ENCODE results near the gene WDR64. TPM values are rescaled to one million over a fixed set of nuclear protein-coding genes. Genes with fewer than 3 reads are reported as not detected.

WDR64 gene
- polyA plus RNA-seq, 1 donor from 2014 or later = 0.21 TPM

- Histone ChIP-seq H3K27me3 (ENCODE audit: insufficient read depth, low read depth, low read length) (no peaks in the 10 kb centered on the region), H3K79me2 (replicated peaks; ENCODE audit: insufficient read depth, low read length) (no peaks in the 10 kb centered on the region), H3K27ac (ENCODE audit: low read length) (peak overlapping the region; percentile 34), H3K9me3 (ENCODE audit: low read length) (no peaks in the 10 kb centered on the region), H3K36me3 (ENCODE audit: insufficient read depth, low read length) (no peaks in the 10 kb centered on the region), H3K9ac (ENCODE audit: low read length) (no peak overlapping the region), H2AFZ (ENCODE audit: low read depth, low read length) (no peak overlapping the region), H4K20me1 (ENCODE audit: insufficient read depth) (no peaks in the 10 kb centered on the region), H3F3A (ENCODE audit: insufficient read depth, low read length, poor library complexity, severe bottlenecking) (no peaks in the 10 kb centered on the region), H3K4me2 (ENCODE audit: low read length) (peak overlapping the region; percentile 57), H3K9me2 (ENCODE audit: insufficient read depth, low read length) (no peaks in the 10 kb centered on the region), H3K4me3 (ENCODE audit: low read length) (no peak overlapping the region)
- TF ChIP-seq SMC3 (conservative IDR thresholded peaks at IDR 0.05; ENCODE audit: poor library complexity) (no peak), EP300 (conservative IDR thresholded peaks at IDR 0.05; ENCODE audit: poor library complexity, severe bottlenecking) (peak; percentile 96), POLR2AphosphoS5 (IDR thresholded peaks at IDR 0.05) (peak; percentile 86)
- TF ChIP-seq, protein P1, sequence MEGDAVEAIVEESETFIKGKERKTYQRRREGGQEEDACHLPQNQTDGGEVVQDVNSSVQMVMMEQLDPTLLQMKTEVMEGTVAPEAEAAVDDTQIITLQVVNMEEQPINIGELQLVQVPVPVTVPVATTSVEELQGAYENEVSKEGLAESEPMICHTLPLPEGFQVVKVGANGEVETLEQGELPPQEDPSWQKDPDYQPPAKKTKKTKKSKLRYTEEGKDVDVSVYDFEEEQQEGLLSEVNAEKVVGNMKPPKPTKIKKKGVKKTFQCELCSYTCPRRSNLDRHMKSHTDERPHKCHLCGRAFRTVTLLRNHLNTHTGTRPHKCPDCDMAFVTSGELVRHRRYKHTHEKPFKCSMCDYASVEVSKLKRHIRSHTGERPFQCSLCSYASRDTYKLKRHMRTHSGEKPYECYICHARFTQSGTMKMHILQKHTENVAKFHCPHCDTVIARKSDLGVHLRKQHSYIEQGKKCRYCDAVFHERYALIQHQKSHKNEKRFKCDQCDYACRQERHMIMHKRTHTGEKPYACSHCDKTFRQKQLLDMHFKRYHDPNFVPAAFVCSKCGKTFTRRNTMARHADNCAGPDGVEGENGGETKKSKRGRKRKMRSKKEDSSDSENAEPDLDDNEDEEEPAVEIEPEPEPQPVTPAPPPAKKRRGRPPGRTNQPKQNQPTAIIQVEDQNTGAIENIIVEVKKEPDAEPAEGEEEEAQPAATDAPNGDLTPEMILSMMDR (IDR thresholded peaks at IDR 0.05; ENCODE audit: poor library complexity, severe bottlenecking) = no peak
- TF ChIP-seq, protein P2, sequence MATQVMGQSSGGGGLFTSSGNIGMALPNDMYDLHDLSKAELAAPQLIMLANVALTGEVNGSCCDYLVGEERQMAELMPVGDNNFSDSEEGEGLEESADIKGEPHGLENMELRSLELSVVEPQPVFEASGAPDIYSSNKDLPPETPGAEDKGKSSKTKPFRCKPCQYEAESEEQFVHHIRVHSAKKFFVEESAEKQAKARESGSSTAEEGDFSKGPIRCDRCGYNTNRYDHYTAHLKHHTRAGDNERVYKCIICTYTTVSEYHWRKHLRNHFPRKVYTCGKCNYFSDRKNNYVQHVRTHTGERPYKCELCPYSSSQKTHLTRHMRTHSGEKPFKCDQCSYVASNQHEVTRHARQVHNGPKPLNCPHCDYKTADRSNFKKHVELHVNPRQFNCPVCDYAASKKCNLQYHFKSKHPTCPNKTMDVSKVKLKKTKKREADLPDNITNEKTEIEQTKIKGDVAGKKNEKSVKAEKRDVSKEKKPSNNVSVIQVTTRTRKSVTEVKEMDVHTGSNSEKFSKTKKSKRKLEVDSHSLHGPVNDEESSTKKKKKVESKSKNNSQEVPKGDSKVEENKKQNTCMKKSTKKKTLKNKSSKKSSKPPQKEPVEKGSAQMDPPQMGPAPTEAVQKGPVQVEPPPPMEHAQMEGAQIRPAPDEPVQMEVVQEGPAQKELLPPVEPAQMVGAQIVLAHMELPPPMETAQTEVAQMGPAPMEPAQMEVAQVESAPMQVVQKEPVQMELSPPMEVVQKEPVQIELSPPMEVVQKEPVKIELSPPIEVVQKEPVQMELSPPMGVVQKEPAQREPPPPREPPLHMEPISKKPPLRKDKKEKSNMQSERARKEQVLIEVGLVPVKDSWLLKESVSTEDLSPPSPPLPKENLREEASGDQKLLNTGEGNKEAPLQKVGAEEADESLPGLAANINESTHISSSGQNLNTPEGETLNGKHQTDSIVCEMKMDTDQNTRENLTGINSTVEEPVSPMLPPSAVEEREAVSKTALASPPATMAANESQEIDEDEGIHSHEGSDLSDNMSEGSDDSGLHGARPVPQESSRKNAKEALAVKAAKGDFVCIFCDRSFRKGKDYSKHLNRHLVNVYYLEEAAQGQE (IDR thresholded peaks at IDR 0.05; ENCODE audit: borderline replicate concordance) = peak; percentile 87
Measured at GRCh38 chr1:241765390-241765789, 113.3 kb downstream of the WDR64 start.

GRCh38 chr1:241767737-241768136, 115.7 kb downstream of the WDR64 start:
- Histone ChIP-seq H2AFZ (ENCODE audit: low read depth, low read length) (no peak overlapping the region), H3K79me2 (replicated peaks; ENCODE audit: insufficient read depth, low read length) (no peaks in the 10 kb centered on the region), H3K9me2 (ENCODE audit: insufficient read depth, low read length) (no peaks in the 10 kb centered on the region), H4K20me1 (ENCODE audit: insufficient read depth) (no peaks in the 10 kb centered on the region), H3K36me3 (ENCODE audit: insufficient read depth, low read length) (no peaks in the 10 kb centered on the region), H3K27me3 (ENCODE audit: insufficient read depth, low read depth, low read length) (no peaks in the 10 kb centered on the region), H3K4me2 (ENCODE audit: low read length) (no peak overlapping the region), H3K9me3 (ENCODE audit: low read length) (no peaks in the 10 kb centered on the region), H3F3A (ENCODE audit: insufficient read depth, low read length, poor library complexity, severe bottlenecking) (no peaks in the 10 kb centered on the region), H3K9ac (ENCODE audit: low read length) (no peak overlapping the region), H3K27ac (ENCODE audit: low read length) (no peak overlapping the region), H3K4me3 (ENCODE audit: low read length) (no peak overlapping the region)
- TF ChIP-seq RAD21 (conservative IDR thresholded peaks at IDR 0.05) (no peak), POLR2AphosphoS5 (IDR thresholded peaks at IDR 0.05) (peak; percentile 18), EP300 (conservative IDR thresholded peaks at IDR 0.05; ENCODE audit: poor library complexity, severe bottlenecking) (no peak), SMC3 (conservative IDR thresholded peaks at IDR 0.05; ENCODE audit: poor library complexity) (no peak)

DNA sequence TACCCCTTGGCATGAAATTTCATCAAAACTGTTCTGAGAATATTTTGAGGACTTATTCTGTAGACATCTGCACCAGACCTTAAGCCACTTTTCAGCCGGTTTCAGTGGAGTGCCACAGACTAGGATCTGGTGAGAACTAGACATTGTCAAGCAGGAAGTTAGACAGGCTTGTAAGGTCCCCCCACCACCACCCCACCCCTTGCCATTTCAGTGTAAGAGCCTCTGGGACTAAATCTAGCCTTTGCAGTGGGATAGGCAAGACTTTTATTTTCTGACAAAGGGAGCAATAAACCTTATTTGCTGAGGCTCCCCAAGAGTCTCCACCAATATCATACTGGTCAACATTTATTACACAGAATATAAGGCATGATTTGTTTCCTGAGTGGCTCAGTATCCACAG, 118.0 kb downstream of the WDR64 start:
- no peaks in the 10 kb centered on the region for H3K27me3 ChIP-seq (ENCODE audit: insufficient read depth, low read depth, low read length)
- H3F3A ChIP-seq (ENCODE audit: insufficient read depth, low read length, poor library complexity, severe bottlenecking) = no peaks in the 10 kb centered on the region
- H2AFZ ChIP-seq (ENCODE audit: low read depth, low read length) = no peak overlapping the region
- no peak for TF ChIP-seq MXI1 (conservative IDR thresholded peaks at IDR 0.05; ENCODE audit: poor library complexity, severe bottlenecking)
- TF ChIP-seq EZH2 (IDR thresholded peaks at IDR 0.05; ENCODE audit: borderline replicate concordance, insufficient read depth, low read length, poor library complexity, severe bottlenecking) = no peak
- no peak for TF ChIP-seq RAD21 (conservative IDR thresholded peaks at IDR 0.05)
- TF ChIP-seq EP300 (conservative IDR thresholded peaks at IDR 0.05; ENCODE audit: poor library complexity, severe bottlenecking) = no peak
- TF ChIP-seq, protein P1 (IDR thresholded peaks at IDR 0.05; ENCODE audit: poor library complexity, severe bottlenecking) = no peak
- no peak for TF ChIP-seq TAF1 (IDR thresholded peaks at IDR 0.05; ENCODE audit: low read depth)
- TF ChIP-seq, protein P2 (IDR thresholded peaks at IDR 0.05; ENCODE audit: borderline replicate concordance) = no peak
- no peak overlapping the region for H3K27ac ChIP-seq (ENCODE audit: low read length)
- H3K79me2 ChIP-seq (replicated peaks; ENCODE audit: insufficient read depth, low read length) = no peaks in the 10 kb centered on the region
- H3K4me2 ChIP-seq (ENCODE audit: low read length) = no peak overlapping the region
- H3K9ac ChIP-seq (ENCODE audit: low read length) = no peak overlapping the region
- H3K9me2 ChIP-seq (ENCODE audit: insufficient read depth, low read length) = no peaks in the 10 kb centered on the region
- H4K20me1 ChIP-seq (ENCODE audit: insufficient read depth) = no peaks in the 10 kb centered on the region
- no peak overlapping the region for H3K4me3 ChIP-seq (ENCODE audit: low read length)
- H3K9me3 ChIP-seq (ENCODE audit: low read length) = no peaks in the 10 kb centered on the region
- H3K36me3 ChIP-seq (ENCODE audit: insufficient read depth, low read length) = no peaks in the 10 kb centered on the region

All from neural cell (in vitro differentiated cells).